ENCODE measurements around the gene NAALADL1. TPM values are rescaled to one million over a fixed set of nuclear protein-coding genes. Genes with fewer than 3 reads are reported as not detected.
A peak's percentile ranks its signal among the peaks of the same experiment; 100 is the strongest.

Gene NAALADL1
- total RNA-seq, 1 experiment from 2014 or later, result not detected

DNA sequence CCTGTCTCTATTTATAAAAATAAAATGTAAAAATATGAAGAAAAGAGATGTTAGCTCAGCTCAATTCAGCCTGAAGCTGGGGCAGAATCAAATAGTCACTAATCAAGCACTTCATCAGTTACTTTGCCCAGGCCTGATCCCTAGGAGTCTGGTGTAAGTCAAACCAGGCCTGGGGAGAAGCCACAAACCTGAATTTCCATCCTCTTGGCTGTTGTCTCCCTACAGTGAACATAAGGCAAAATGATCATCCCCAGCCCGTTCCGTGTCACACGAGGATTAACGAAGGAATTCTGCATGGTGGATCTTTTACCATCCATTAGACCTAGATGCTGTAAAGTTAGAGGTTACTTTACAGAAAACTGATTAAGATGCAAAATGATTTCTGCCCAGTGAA lies 6.5 kb upstream of the NAALADL1 start:
- CTCF ChIA-PET, result no interaction called here
- Histone ChIP-seq H3K27ac (ENCODE audit: low read depth, low read length, poor library complexity, severe bottlenecking) (no peak overlapping the region), H3K4me1 (ENCODE audit: insufficient read depth, low read length, poor library complexity, severe bottlenecking) (peaks cover 3% of the 10 kb centered on the region), H3K27me3 (replicated peaks; ENCODE audit: insufficient read depth, low read depth, low read length, poor library complexity) (no peaks in the 10 kb centered on the region), H3K9me3 (ENCODE audit: low read depth, low read length, poor library complexity, severe bottlenecking) (no peaks in the 10 kb centered on the region), H3K4me3 (ENCODE audit: low read depth, low read length, poor library complexity, severe bottlenecking) (no peak overlapping the region), H3K36me3 (ENCODE audit: insufficient read depth, low read length, poor library complexity, severe bottlenecking) (no peaks in the 10 kb centered on the region)
- BruUV-seq (replicated peaks), result no TSS peak
- POLR2A ChIA-PET (ENCODE audit: low non-redundant PET), result interaction anchor here (0.7 kb wide), 1 partner anchor 470 kb away, joined by 4 read pairs; no protein-coding TSS in a partner anchor
- DNase-seq (ENCODE audit: low spot score), result no peak
- TF ChIP-seq, protein P1, sequence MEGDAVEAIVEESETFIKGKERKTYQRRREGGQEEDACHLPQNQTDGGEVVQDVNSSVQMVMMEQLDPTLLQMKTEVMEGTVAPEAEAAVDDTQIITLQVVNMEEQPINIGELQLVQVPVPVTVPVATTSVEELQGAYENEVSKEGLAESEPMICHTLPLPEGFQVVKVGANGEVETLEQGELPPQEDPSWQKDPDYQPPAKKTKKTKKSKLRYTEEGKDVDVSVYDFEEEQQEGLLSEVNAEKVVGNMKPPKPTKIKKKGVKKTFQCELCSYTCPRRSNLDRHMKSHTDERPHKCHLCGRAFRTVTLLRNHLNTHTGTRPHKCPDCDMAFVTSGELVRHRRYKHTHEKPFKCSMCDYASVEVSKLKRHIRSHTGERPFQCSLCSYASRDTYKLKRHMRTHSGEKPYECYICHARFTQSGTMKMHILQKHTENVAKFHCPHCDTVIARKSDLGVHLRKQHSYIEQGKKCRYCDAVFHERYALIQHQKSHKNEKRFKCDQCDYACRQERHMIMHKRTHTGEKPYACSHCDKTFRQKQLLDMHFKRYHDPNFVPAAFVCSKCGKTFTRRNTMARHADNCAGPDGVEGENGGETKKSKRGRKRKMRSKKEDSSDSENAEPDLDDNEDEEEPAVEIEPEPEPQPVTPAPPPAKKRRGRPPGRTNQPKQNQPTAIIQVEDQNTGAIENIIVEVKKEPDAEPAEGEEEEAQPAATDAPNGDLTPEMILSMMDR (conservative IDR thresholded peaks at IDR 0.05; ENCODE audit: low read depth, low read length), result no peak
- TF ChIP-seq EZH2 (IDR thresholded peaks at IDR 0.05; ENCODE audit: borderline replicate concordance, low read depth, low read length, poor library complexity, severe bottlenecking), result no peak
- intact Hi-C loops (cut with micrococcal nuclease; ENCODE audit: unreplicated experiment), result no loop called here

DNA sequence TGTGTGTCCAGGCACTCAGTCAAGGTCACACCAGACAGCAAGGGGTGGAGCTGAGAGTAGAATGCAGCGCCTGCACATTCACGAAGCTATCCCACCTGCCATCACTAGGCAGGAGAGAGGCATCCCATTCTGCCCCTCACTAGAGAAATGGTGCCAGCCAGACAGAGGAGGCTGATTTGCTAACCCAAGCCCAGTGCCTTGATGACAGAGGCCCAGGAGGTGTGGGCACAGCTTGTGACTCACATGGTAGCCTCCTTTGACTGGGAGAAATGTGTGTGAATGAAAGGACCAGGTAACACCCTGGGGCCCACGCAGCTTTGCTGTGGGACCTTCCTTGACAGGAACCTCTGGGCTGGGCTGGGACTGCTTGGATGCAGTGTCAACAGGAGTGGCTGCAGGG lies 5.2 kb upstream of the NAALADL1 start:
- no TSS peak for BruUV-seq (replicated peaks)
- Histone ChIP-seq H3K27ac (ENCODE audit: low read depth, low read length, poor library complexity, severe bottlenecking) (no peak overlapping the region), H3K4me1 (ENCODE audit: insufficient read depth, low read length, poor library complexity, severe bottlenecking) (no peaks in the 10 kb centered on the region), H3K9me3 (ENCODE audit: low read depth, low read length, poor library complexity, severe bottlenecking) (no peaks in the 10 kb centered on the region), H3K27me3 (replicated peaks; ENCODE audit: insufficient read depth, low read depth, low read length, poor library complexity) (no peaks in the 10 kb centered on the region), H3K4me3 (ENCODE audit: low read depth, low read length, poor library complexity, severe bottlenecking) (no peak overlapping the region), H3K36me3 (ENCODE audit: insufficient read depth, low read length, poor library complexity, severe bottlenecking) (no peaks in the 10 kb centered on the region)
- TF ChIP-seq EZH2 (IDR thresholded peaks at IDR 0.05; ENCODE audit: borderline replicate concordance, low read depth, low read length, poor library complexity, severe bottlenecking), result no peak
- TF ChIP-seq, protein P1 (conservative IDR thresholded peaks at IDR 0.05; ENCODE audit: low read depth, low read length), result no peak
- intact Hi-C loops (cut with micrococcal nuclease; ENCODE audit: unreplicated experiment), result no loop called here
- ChIA-PET POLR2A (ENCODE audit: low non-redundant PET) (no interaction called here), CTCF (no interaction called here)
- no peak for DNase-seq (ENCODE audit: low spot score)

DNA sequence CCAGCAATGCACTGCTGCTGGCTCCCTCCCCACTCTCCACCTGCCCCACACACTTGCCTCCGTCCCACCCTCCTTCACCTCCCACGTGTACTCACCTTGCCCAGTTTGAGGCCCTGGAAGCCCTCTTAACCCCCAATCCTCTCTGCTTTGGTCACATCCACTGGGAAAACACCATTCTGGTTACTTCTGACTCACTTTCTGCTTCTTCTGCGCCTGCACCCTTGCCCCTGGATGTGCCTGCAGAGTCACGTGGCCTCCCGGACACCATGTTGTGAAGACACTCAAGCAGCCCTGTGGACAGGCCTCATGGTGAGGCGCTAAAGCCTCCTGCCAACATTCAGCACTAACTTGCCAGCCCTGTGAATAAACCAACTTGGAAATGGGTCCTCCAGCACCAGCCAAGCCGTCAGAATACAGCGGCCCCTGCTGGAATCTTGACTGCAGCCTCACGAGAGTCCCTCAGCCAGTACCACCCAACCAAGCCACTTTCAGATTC lies 2.6 kb upstream of the NAALADL1 start:
- ChIA-PET POLR2A (ENCODE audit: low non-redundant PET) (no interaction called here), CTCF (no interaction called here)
- H3K27ac ChIP-seq (ENCODE audit: low read depth, low read length, poor library complexity, severe bottlenecking), result no peak overlapping the region
- no peaks in the 10 kb centered on the region for H3K27me3 ChIP-seq (replicated peaks; ENCODE audit: insufficient read depth, low read depth, low read length, poor library complexity)
- no peaks in the 10 kb centered on the region for H3K36me3 ChIP-seq (ENCODE audit: insufficient read depth, low read length, poor library complexity, severe bottlenecking)
- intact Hi-C loops (cut with micrococcal nuclease; ENCODE audit: unreplicated experiment), result no loop called here
- DNase-seq (ENCODE audit: low spot score), result peak; percentile 25
- BruUV-seq (replicated peaks), result no TSS peak
- no peaks in the 10 kb centered on the region for H3K9me3 ChIP-seq (ENCODE audit: low read depth, low read length, poor library complexity, severe bottlenecking)
- no peaks in the 10 kb centered on the region for H3K4me1 ChIP-seq (ENCODE audit: insufficient read depth, low read length, poor library complexity, severe bottlenecking)
- no peak overlapping the region for H3K4me3 ChIP-seq (ENCODE audit: low read depth, low read length, poor library complexity, severe bottlenecking)
- TF ChIP-seq, protein P1 (conservative IDR thresholded peaks at IDR 0.05; ENCODE audit: low read depth, low read length), result no peak; the same call in 1 of the 2 replicates
- no peak for TF ChIP-seq EZH2 (IDR thresholded peaks at IDR 0.05; ENCODE audit: borderline replicate concordance, low read depth, low read length, poor library complexity, severe bottlenecking)
